ENCODE measurements around the gene LRRC9.

GRCh38 chr14:59904184-59904583 is 15.8 kb upstream of the LRRC9 start:
- TF ChIP-seq, protein P1, sequence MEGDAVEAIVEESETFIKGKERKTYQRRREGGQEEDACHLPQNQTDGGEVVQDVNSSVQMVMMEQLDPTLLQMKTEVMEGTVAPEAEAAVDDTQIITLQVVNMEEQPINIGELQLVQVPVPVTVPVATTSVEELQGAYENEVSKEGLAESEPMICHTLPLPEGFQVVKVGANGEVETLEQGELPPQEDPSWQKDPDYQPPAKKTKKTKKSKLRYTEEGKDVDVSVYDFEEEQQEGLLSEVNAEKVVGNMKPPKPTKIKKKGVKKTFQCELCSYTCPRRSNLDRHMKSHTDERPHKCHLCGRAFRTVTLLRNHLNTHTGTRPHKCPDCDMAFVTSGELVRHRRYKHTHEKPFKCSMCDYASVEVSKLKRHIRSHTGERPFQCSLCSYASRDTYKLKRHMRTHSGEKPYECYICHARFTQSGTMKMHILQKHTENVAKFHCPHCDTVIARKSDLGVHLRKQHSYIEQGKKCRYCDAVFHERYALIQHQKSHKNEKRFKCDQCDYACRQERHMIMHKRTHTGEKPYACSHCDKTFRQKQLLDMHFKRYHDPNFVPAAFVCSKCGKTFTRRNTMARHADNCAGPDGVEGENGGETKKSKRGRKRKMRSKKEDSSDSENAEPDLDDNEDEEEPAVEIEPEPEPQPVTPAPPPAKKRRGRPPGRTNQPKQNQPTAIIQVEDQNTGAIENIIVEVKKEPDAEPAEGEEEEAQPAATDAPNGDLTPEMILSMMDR (IDR thresholded peaks at IDR 0.05): no peak
- TF ChIP-seq POLR2A (IDR thresholded peaks at IDR 0.05): no peak
